Stimulated activated CD4-positive, alpha-beta T cell treated with anti-CD3 and anti-CD28 coated beads, Interleukin-1b, Interleukin-23, amount 100 ng/mL, for 24 hours (primary cell): ENCODE measurements around the gene HRC.
"Not testable (repeated sequence)": the region's sequence is repeated elsewhere in the genome, so short reads cannot be mapped to it uniquely, and the experiment has no call there.

Experiments used
- DNase-seq, 4 experiments: peaks; one replicate each; pipeline ENCODE4 v3.0.0-alpha.2; 2020; ENCODE audit warnings: low read depth in 4 of 4, low spot score in 1 of 4

Gene HRC

DNA sequence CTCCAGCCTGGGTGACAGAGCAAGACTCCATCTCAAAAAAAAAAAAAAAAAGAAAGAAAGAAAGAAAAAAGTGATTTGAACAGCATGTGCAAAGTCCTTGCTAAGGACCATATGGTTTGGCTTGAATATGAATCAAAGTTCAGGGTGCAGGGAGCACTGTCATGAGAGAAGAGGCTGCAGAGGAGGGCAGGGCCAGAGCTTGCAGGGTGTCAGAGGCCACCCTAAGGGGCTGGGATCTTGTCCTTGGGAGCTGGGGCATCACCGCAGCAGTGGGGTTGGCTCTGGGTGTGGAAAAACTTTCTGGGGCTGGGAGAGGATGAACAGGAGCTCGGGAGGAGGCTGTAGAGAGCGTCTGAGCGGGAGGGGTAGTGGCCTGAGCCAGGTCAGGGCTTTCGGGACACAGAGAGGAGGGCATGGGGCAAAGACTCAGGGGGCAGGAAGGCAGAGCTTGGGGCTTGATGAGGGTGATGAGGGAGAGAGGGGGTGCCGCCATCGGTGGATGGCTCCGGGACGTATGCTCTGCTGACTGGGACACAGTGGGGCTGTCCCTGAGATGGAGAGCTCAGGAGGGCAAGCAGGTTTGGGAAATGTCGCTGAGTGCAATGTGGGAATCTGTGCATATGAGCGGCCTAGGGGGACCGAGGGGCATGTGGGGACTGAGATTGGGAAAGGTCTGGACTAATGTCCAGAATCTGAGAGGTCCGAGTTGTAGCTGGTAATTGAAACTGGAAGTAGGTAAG is 5.4 kb upstream of the HRC start:
- DNase-seq: no peak

DNA sequence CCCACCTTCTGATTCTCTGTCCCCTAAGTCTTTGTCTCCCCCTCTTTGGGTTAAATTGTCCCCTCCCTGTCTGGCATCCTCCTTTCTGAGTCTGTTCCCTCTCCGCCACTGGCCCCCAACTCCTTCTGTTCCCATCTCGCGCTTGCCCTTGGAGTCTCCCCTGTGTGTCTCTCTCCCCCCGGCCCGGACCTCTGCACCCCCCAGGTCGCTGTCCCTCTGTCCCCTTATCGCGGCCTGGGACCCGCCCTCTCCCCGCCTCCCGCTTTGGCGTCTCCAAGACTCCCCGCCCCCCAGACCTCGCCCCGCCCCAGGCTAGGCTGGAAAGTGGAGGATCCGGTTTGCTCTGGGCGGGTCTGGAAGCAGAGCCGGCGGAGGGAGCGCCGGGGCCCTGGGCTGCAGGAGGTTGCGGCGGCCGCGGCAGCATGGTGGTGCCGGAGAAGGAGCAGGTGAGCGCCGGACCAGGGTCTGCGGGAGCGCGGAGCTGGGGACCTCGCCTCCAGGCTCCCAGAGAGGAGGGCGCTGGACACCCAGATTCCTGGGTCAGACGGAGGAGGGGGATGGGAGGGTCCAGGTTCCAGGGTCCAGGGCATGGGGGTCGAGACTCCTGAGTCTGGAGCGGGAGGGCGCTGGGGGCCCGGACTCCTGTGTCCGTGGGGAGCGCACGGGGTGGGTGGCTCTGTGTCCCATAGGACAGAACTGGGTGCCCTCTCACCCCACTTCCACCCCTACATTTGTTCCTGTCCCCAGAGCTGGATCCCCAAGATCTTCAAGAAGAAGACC is 2.4 kb upstream of the HRC start, which contains the start of gene TRPM4:
TSS of gene TRPM4 (plus strand) at position 348 of the 780 bp plus-strand sequence. CDS start at position 423, 75 bp downstream.
- peak in 3 of 4 experiments; percentile 17 to 62 (median 33) for DNase-seq

DNA sequence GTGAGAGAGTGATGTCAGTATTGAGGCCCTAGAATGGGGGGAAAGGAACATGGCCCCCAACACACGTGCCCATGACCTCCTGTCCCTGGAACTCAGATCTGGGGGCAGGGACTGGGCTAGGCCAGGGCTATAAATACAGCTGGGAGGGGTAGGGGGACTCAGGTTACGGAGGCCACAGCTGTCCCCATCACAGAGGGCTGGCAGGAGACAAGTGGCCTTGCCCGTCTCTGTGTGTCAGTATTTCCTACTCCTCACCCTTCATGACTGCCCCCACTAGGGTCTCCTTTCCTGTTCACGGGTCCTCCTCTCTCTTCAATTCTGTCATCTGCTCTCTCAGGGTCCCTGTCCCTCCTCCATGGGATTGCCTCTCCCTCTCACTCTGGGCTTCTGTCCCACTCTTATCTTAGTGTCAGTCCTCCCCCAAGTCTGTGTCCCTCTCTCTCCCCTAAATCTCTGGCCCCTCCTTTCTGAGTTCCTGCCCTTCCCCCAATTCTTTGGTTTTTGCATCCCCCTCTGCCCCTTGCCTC is 687 bp upstream of the HRC start:
- DNase-seq: no peak

DNA sequence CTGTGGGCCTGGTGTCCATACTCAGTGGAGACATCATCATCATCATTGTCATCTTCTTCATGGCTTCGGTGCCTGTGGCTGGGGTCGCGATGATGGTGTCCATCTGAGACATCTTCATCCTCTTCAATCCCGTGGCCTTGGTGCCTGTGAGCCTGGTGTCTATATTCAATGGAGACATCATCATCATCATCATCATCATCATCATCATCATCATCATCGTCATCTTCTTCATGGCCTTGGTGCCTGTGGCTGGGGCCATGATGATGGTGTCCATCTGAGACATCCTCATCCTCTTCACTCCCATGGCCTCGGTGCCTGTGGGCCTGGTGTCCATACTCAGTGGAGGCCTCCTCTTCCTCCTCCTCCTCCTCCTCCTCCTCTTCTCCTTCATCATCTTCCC is 917 bp downstream of the HRC start:
- DNase-seq: no peak

DNA sequence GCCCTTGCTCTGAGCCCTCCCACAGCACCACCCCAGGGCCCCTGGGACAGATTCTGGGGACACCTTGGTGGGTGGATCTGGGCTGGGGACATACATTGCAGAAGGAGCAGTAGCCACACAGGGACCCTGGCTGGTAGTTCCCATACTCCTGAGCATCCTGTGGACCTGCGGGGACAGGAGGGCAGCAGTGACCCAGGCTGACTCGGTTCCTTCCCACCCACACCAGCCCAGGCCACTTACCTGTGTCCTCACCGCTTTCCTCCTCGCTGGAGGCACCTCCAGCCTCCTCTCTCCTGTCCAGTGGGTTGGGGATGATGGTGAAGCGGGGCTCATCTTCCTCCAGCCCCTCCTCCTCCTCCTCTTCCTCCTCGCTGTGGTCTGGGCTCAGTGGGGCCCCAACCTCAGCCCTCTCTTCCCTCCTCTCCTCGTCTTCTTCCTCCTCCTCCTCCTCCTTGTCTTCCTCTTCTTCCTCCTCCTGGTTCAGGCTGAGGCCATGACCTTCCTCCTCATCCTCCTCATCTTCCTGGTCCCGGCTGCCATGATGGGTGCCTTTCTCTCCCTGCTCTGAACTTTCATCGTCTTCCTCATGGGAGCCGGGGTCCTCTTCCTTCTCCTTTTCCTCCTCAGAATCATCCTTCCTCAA is 1.9 kb downstream of the HRC start:
- DNase-seq: no peak

DNA sequence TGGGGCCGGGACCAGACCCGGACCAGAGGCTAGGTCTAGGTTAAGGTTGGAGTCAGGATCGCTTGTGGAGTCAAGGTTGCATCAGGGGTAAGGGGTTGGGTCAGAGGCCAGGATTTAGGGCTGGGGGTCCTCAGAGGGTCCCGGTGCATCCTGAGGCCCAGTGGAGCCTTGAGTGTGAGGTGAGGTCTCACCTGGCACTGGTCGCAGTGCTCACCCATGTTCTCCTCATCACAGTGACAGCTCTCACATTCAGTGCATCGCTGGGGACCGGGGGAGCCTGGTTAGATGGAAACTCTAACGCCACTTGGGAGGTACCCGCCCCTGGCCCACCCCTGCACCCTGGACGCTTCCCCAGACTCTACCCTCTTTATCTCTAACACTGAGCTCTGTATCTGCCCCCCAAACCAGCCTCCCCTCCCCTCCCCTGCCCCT is 3.1 kb downstream of the HRC start:
- no peak for DNase-seq

DNA sequence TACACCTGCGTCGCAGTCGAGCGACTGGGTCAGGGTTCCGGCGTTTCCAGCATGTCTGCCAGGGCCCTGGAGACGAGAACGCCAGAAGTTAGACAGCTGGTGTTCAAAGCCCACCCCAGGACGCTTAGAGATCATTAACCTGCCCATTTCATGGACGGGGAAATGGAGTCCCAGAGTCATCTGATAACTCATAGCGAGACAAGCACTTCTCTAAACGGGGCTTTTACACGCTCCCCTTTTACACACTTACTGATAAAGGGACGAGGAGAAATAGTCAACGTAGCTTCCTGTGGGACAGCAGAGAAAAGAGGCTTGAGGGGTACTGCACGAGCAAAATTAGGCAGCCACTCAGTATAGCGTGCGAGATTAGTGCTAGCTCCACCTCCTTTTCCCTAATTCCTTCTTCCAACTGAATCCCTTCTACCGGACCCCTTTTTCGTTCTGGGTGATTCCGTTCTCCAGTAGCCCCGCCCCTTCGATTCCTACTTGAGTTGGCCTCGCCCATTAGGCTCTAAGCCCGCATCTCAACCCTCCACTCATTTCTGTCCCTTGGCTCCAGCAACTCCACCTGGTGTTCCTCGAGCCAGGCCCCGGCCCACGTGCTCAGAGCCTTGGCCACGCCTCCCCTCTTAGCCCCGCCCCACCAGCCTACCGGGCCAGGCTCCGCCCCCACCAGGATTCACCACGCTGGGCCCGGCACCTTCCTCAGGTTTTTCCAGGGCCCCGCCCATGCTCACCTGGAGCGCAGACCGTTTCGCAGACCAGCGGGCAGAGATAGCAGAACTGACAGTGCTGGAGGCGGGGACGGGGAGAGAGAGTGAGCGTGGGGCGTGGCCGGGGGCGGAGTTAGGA is 3.7 kb downstream of the HRC start:
- DNase-seq: no peak

DNA sequence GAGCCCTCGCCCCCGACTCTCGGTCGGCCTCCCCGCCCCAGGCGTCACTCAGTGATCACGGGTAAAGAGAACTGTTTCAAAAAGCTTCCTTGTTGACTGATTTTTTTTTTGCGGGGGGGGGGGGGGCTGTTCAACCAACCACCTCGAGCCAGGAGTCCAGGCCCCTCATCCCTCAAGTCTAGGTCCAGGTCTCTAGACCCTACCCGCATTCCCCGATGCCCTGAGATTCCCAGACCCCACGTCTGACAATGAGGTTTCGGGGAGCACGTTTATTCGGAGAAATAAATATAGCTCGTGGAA is 4.3 kb downstream of the HRC start:
- no peak for DNase-seq

DNA sequence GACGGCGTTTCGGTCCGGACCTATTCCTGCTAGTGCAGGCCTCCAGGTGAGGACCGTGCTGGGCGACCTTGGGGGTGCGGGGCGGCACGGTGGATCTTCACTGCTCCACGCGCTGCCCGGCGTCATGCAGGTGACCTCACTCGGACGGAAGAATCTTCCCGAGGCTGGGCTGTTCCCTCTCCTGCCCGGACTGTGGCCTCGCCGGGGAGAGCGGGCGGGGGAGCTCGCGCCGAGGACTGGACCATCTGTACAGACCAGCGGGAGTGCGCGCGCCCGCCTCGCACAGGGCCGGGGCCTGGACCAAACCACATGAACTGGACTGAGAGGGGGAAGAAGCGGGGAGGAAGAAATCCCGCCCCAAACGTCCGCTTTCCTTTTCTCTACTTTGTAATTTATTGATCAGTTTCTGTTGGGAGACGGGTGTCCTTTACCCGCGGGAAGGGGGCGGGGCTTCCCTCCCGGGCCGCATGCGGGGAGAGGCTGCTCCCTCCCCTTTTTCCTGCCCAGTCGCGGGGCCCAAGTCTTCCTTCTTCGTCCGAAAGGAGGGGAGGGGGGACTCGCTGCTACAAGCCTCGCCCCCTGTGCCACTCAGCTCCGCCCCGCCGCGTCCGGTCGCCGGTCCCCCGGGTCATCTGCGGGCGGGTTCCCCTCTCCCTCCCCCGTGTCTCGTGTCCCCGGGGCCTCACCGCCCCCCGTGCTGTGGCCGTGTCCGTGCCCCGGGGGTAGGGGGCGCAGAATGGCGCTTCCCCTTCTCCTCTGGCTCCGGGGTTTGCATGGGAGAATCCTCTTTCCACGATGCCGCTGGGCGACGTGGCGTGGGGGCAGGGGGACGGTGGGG is 4.9 kb downstream of the HRC start:
- DNase-seq: peak in 1 of 4 experiments; percentile 34

DNA sequence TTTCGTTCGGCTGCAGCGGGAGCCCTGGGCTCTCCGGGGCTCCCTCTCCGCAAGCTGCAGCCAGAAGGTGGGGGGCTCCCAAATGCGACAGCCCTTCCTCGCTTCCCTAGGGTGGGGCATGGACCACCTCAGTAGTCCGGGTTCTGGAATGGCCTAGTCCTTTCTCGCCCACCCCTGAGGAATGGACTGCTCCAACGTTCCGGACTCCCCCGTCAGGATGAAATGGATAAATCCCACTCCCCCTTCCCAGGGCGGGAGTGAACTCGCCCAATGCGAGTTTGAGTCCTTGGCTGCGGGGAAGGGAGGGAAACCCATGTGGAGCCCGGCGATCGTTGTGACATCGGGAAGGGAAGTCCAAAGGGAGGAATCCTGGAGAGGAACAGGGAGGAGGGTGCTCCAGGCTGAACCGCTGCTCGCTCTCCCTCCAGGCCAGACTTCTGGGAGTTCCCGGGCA is 5.5 kb downstream of the HRC start:
- DNase-seq: no peak

DNA sequence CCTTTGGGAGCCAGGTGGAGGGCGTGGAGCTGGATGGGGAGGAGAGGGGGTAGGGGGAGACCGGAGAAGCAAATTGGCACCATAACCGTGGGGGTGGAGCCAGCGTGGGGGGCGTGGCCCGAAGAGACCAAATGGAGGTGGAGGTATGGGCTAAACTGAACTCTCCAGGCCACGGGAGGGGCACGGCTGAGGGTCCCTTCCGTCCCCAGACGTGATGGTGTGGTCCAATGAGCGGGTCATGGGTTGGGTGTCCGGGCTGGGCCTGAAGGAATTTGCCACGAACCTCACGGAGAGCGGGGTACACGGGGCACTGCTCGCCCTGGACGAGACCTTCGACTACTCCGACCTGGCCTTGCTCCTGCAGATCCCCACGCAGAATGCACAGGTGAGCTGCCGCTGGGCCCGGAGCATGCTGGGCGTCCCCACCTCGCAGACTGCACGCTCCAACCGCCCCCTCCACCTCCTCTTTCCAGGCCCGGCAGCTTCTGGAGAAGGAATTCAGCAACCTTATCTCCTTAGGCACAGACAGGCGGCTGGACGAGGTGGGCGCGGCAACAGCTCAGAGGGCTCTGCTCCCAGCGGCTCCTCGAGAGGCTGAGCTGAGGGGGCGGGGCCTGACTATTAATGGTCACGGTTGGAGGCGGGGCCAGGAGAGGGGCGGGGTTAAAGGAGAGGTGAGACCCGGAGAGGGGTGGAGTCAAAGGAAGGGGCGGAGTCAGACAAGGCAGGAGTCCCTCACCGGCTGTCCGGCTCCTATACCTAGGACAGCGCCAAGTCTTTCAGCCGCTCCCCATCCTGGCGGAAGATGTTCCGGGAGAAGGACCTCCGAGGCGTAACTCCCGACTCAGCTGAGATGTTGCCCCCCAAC is 6.2 kb downstream of the HRC start:
- peak; percentile 63 to 79 (median 68) for DNase-seq

DNA sequence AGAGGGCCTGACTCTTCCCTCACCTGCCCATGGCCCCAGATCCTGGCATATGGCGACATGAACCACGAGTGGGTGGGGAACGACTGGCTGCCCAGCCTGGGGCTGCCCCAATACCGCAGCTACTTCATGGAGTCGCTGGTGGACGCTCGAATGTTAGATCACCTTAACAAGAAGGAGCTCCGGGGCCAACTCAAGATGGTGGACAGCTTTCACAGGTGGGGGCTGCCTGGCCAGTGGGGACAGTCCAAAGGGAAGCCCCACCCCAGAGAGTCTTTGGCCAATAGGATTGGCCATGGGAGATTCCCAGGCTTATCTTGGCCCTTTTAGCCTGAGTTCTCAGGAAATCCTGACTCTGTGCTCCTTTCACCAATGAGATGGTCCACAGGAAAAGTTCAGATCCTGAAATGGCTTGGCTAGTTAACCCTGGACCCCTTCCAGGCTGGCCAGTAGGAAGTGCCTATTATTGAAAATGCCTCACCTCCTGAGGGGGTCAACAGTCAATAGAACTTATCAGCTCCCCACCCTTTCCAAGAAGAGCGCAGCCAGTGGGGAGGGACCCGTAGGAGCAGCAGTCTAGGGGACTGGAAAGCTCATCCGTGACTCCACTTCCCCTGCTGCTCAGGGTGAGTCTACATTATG is 7.0 kb downstream of the HRC start:
- DNase-seq: no peak

DNA sequence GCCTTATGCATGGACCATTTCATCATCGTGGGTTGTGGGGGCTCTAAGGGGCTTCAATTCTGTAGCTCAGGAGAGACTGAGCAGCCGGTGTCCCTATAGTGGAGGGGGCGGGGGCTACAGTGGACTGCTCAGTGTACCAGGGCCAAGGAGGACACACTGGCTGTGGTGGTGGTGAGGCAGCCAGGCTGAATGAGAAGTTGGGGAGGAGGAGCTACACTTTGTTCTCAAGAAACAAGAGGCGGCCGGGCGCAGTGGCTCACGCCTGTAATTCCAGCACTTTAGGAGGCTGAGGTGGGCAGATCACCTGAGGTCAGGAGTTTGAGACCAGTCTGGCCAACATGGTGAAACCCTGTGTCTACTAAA is 8.8 kb downstream of the HRC start:
- not testable (repeated sequence) for DNase-seq

DNA sequence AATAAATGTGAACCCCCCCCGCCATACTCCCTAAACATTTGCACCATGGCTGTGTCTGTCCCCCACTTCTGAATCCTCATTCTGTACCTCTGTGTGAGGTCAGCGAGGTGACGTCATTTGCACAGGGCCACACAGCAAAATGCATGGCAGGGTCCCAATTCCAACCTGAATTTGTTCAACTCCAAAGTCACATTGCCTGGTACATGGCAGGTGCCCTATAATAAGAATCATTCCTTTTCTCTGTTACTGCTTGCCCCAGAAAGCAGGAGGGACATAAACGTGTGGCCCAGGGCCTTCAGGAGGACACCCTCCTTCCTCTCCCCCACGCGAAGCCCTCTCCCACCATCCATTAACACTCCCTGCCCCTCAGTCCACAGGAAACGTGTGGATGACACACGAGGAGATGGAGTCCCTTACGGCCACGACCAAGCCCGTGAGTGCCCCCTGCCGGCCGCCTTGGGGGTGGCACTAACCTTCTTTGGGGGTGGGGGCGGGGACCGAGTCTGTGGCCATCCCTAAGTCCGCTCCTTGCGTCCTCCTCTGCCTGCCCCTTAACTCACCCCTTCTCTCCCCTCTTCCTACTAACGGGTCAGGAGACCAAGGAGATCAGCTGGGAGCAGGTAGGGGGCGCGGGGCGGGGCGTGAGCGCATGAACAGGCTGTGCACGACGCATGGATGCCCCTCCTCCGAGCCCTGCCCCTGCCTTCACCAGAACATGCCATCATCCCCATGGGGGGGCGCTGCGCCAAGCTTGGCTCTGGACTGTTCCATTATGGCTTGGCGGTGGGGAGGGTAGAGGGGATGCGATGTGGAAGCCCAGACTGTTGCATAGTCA is 9.4 kb downstream of the HRC start:
- DNase-seq: peak; percentile 63 to 72 (median 68)

DNA sequence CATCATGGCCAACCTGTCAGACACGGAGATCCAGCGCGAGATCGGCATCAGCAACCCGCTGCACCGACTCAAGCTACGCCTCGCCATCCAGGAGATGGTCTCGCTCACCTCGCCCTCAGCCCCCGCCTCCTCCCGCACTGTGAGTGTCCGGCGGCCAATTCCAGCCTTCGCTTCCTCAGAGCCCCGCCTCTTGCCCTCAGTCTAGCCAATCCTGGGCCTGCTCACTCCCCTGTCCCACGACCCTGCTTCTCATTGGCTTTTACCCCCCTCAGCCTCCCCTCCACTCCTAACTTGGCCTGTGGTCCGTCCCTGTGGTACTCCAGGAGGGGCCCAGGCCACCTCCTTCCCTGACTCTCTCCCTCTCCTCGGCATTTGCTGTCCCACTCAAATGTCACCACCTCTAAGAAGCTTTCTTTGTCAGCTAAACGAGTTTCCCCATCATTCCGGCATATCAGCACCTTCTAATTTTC is 12.3 kb downstream of the HRC start:
- peak in 2 of 4 experiments; percentile 46 to 69 for DNase-seq

DNA sequence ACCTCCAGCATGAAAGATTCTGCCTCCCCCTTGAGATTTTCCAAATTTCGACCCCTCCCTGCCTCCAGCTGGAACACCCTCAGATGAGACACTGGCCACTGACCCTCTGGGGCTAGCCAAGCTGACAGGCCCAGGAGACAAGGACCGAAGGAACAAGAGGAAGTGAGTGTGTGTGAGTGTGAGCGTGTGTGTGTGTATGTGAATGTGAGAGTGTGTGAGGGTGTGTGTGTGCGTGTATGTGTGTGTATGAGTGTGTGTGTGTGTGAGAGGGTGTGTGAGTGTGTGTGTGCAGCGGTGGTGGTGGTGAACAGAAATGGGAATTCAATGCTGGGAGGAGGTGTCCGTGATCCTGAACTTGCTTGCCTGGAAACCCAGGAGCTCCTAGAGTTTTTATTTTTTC is 13.8 kb downstream of the HRC start:
- DNase-seq: no peak

DNA sequence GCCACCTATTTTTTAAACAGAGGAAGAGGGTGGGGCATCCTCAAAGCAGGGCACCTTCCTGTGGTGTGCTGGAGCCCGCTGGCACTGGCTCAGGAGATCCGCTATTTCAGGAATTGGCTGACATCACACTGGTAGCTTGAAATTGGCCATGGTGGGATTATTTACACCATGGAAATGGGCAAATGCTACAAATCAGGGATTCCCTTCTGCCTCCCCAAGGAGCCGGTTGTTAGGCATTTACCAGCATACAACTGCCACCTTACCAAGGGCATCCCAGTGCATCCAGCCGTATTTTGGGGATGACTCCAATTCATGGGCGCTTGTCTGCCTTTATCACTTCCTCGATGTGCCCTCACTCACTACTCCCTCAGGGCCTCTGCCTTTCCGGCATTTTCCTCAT is 14.2 kb downstream of the HRC start:
- DNase-seq: no peak

DNA sequence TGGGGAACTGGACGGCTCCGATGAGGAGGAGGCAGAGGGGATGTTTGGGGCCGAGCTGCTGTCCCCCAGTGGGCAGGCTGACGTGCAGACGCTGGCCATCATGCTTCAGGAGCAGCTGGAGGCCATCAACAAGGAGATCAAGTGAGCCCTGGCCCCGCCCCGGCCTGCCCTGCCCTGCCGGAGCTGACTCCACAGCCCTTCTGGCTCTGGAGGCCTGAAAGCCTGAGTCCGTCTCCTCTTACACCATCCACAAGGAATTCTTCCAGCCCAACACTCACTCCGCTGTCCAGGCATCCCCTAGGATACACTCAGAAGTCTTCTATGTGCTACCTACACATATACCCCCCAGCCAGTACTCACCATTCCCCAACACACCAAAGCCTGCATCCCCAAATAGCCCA is 18.4 kb downstream of the HRC start:
- no peak for DNase-seq
